Measurements from ENCODE around the gene TLN1. TPM values are rescaled to one million over a fixed set of nuclear protein-coding genes. Genes with fewer than 3 reads are reported as not detected.

Gene TLN1
- polyA plus RNA-seq, 1 experiment, result 399 TPM

DNA sequence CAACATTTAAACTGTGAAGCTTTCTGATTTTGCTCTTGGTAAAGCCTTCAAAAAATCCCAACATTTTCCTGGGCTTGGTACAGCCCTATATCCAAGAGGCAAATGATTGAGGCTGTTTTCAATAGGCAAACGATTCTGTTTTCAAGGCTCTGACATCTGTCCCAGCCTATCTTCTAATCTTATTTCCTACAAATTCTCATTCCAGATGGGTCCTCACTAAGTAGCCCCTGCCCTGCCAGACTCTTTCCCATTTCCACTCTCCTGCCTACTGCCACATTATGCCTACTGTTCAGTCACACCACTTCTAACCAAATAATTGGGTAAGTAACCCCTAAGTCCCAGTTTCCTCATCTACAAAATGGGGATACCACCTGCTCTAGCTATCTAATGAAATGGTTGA, 13.6 kb upstream of the TLN1 start:
- ChIA-PET POLR2A (no interaction called here), CTCF (interaction anchor here (7.2 kb wide), 1 partner anchor 9 kb away, joined by 78 read pairs; no protein-coding TSS in a partner anchor)
- Histone ChIP-seq H3K36me3 (ENCODE audit: control insufficient read depth, insufficient read depth, low read length) (peaks cover 16% of the 10 kb centered on the region), H3K4me3 (ENCODE audit: low read depth, low read length) (no peak overlapping the region), H3K27me3 (ENCODE audit: control insufficient read depth, insufficient read depth, low read length) (no peaks in the 10 kb centered on the region)
- no peak for TF ChIP-seq CTCF (IDR thresholded peaks at IDR 0.05; ENCODE audit: insufficient read depth, low read depth, low read length)
- no peak for DNase-seq (ENCODE audit: low read depth)

GRCh38 chr9:35743880-35744518, 12.0 kb upstream of the TLN1 start:
- ChIA-PET CTCF (interaction anchor here (0.5 to 7.2 kb wide), 5 partner anchors 7 to 608 kb away, joined by 3 to 78 read pairs (median 3); no protein-coding TSS in a partner anchor), POLR2A (no interaction called here)
- DNase-seq (ENCODE audit: low read depth), result no peak
- H3K27me3 ChIP-seq (ENCODE audit: control insufficient read depth, insufficient read depth, low read length), result no peaks in the 10 kb centered on the region
- TF ChIP-seq CTCF (IDR thresholded peaks at IDR 0.05; ENCODE audit: insufficient read depth, low read depth, low read length), result no peak
- peaks cover 27% of the 10 kb centered on the region for H3K36me3 ChIP-seq (ENCODE audit: control insufficient read depth, insufficient read depth, low read length)
- H3K4me3 ChIP-seq (ENCODE audit: low read depth, low read length), result no peak overlapping the region

DNA sequence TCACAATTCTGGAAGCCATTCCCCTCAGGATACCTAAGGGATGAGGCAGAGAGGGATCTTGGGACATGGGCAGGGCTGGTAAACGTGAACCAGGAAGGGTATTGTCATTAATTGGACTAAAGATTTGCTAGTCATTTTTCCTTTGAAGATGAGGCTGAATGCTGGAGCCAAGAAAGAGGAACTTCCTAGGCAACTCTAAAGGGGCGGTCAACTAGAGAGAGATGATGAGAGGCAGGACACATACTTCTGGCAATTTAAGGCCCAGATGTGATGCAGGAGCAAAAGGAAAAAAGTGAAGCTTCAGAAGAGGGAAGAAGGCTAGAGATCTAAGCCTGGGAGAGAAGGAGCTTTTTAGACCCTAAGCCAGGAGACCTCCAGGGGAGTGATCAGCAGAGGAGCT, 11.5 kb upstream of the TLN1 start:
- ChIA-PET CTCF (interaction anchor here (0.7 to 7.2 kb wide), 2 partner anchors 7 to 12 kb away, joined by 3 to 78 read pairs; no protein-coding TSS in a partner anchor), POLR2A (no interaction called here)
- Histone ChIP-seq H3K4me3 (ENCODE audit: low read depth, low read length) (no peak overlapping the region), H3K36me3 (ENCODE audit: control insufficient read depth, insufficient read depth, low read length) (peaks cover 28% of the 10 kb centered on the region), H3K27me3 (ENCODE audit: control insufficient read depth, insufficient read depth, low read length) (no peaks in the 10 kb centered on the region)
- no peak for DNase-seq (ENCODE audit: low read depth)
- TF ChIP-seq CTCF (IDR thresholded peaks at IDR 0.05; ENCODE audit: insufficient read depth, low read depth, low read length), result no peak

GRCh38 chr9:35741740-35742139, 9.7 kb upstream of the TLN1 start:
- no peak for DNase-seq (ENCODE audit: low read depth)
- CTCF ChIA-PET, result interaction anchor here (1.6 kb wide), 1 partner anchor 45 kb away, joined by 3 read pairs; no protein-coding TSS in a partner anchor
- H3K4me3 ChIP-seq (ENCODE audit: low read depth, low read length), result no peak overlapping the region
- TF ChIP-seq CTCF (IDR thresholded peaks at IDR 0.05; ENCODE audit: insufficient read depth, low read depth, low read length), result no peak
- peaks cover 40% of the 10 kb centered on the region for H3K36me3 ChIP-seq (ENCODE audit: control insufficient read depth, insufficient read depth, low read length)
- POLR2A ChIA-PET, result no interaction called here
- no peaks in the 10 kb centered on the region for H3K27me3 ChIP-seq (ENCODE audit: control insufficient read depth, insufficient read depth, low read length)

- no peak for DNase-seq (ENCODE audit: low read depth)
- Histone ChIP-seq H3K4me3 (ENCODE audit: low read depth, low read length) (no peak overlapping the region), H3K27me3 (ENCODE audit: control insufficient read depth, insufficient read depth, low read length) (no peaks in the 10 kb centered on the region), H3K36me3 (ENCODE audit: control insufficient read depth, insufficient read depth, low read length) (peaks cover 52% of the 10 kb centered on the region)
- CTCF ChIA-PET, result interaction anchor here (1.5 to 1.6 kb wide), 2 partner anchors 43 to 93 kb away, joined by 3 read pairs; no protein-coding TSS in a partner anchor
- no peak for TF ChIP-seq CTCF (IDR thresholded peaks at IDR 0.05; ENCODE audit: insufficient read depth, low read depth, low read length)
- POLR2A ChIA-PET, result no interaction called here
Observed at GRCh38 chr9:35740243-35740642, 8.2 kb upstream of the TLN1 start.

All from BJ (cell line).